ENCODE measurements around the gene TXNIP. TPM values are rescaled to one million over a fixed set of nuclear protein-coding genes. Genes with fewer than 3 reads are reported as not detected.
A peak's percentile ranks its signal among the peaks of the same experiment; 100 is the strongest.

TXNIP gene
- total and polyA plus RNA-seq, 2 of the 4 experiments (the other 2 are of a cell fraction): 36.4 to 77.2 TPM

DNA sequence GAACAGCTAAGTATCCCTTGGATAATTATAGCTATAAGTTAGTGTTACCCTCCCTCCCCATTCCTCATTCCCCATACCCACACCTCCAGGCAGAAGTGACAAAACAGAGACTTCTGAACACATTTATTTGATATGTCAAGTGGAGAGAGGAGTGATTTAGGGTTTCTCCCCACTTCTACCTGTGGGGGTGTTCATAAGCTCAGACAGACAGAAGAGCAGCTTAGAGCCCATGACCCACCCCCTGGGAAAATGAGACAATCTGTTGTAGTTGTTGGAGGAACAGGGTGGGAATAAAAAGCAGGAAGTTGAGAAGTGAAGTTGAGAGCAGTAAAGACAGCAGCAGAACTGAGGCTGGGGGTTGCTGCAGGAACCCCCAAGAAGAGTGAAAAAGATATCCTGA is 37.0 kb downstream of the TXNIP start:
- Histone ChIP-seq H4K91ac (ENCODE audit: insufficient read depth, low read depth, low read length) (no peak overlapping the region), H4K20me1 (ENCODE audit: insufficient read depth, low read length) (peaks cover 15% of the 10 kb centered on the region; the same call in 1 of the 2 replicates), H3K27ac (ENCODE audit: insufficient read depth, low read length) (no peak overlapping the region), H2BK5ac (ENCODE audit: low read depth, low read length, poor library complexity, severe bottlenecking) (no peak overlapping the region), H3K4me3 (ENCODE audit: insufficient read depth, low read depth, low read length) (no peak overlapping the region), H3K36me3 (ENCODE audit: control insufficient read depth, insufficient read depth, low read length) (no peaks in the 10 kb centered on the region), H4K8ac (ENCODE audit: low read depth in 2 of 2, low read length in 2 of 2) (no peak overlapping the region), H3K79me1 (ENCODE audit: low read depth in 1 of 2, low read length in 2 of 2) (peaks cover 21 to 66% of the 10 kb centered on the region in 2 experiments), H2BK20ac (ENCODE audit: low read depth, low read length) (no peak overlapping the region), H2AK9ac (replicated peaks; ENCODE audit: low read depth, low read length, poor library complexity) (no peak overlapping the region), H3K9ac (ENCODE audit: low read depth, low read length) (no peak overlapping the region), H4K5ac (ENCODE audit: low read depth, low read length) (no peak overlapping the region), H3K4me2 (ENCODE audit: low read depth, low read length) (no peak overlapping the region), H2BK120ac (ENCODE audit: low read depth, low read length) (no peak overlapping the region), H3K56ac (ENCODE audit: extremely low read depth, insufficient read depth, low read length) (no peak overlapping the region), H2AK5ac (ENCODE audit: low read depth, low read length) (0 out of 2 replicates have a peak overlapping the region, but pooled peaks have one; percentile 9), H3K9me3 (ENCODE audit: control insufficient read depth, insufficient read depth, low read length) (no peaks in the 10 kb centered on the region), H3K18ac (ENCODE audit: low read depth, low read length) (no peak overlapping the region), H3K23ac (ENCODE audit: low read depth, low read length) (no peak overlapping the region), H3K27me3 (ENCODE audit: control insufficient read depth, insufficient read depth, low read length) (no peaks in the 10 kb centered on the region), H2BK15ac (ENCODE audit: low read depth, low read length) (no peak overlapping the region), H3K9me1 (ENCODE audit: insufficient read depth, low read length) (peaks cover 22% of the 10 kb centered on the region), H2AFZ (replicated peaks; ENCODE audit: low read length, poor library complexity) (no peak overlapping the region), H3K14ac (replicated peaks; ENCODE audit: low read depth, low read length) (no peak overlapping the region), H3K4ac (ENCODE audit: low read depth, low read length) (no peak overlapping the region), H3K4me1 (ENCODE audit: control insufficient read depth, insufficient read depth, low read length) (peaks cover 30% of the 10 kb centered on the region)
- ChIA-PET CTCF (no interaction called here), POLR2A (ENCODE audit: unreplicated experiment) (no interaction called here)
- dilution Hi-C loops (cut with HindIII; ENCODE audit: low sequenced_read_pairs, unreplicated experiment): no loop called here
- intact Hi-C loops (cut with micrococcal nuclease): loop anchor here (5.0 to 10.0 kb wide), 2 partner anchors 65 to 102 kb away; partner anchors contain the start of gene PIAS3
- DNase-seq (no peak), ATAC-seq (ENCODE audit: low read depth) (no peak)
- TF ChIP-seq, protein P1, sequence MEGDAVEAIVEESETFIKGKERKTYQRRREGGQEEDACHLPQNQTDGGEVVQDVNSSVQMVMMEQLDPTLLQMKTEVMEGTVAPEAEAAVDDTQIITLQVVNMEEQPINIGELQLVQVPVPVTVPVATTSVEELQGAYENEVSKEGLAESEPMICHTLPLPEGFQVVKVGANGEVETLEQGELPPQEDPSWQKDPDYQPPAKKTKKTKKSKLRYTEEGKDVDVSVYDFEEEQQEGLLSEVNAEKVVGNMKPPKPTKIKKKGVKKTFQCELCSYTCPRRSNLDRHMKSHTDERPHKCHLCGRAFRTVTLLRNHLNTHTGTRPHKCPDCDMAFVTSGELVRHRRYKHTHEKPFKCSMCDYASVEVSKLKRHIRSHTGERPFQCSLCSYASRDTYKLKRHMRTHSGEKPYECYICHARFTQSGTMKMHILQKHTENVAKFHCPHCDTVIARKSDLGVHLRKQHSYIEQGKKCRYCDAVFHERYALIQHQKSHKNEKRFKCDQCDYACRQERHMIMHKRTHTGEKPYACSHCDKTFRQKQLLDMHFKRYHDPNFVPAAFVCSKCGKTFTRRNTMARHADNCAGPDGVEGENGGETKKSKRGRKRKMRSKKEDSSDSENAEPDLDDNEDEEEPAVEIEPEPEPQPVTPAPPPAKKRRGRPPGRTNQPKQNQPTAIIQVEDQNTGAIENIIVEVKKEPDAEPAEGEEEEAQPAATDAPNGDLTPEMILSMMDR (conservative IDR thresholded peaks at IDR 0.05; ENCODE audit: low read depth, low read length): no peak
- TF ChIP-seq, protein P2, sequence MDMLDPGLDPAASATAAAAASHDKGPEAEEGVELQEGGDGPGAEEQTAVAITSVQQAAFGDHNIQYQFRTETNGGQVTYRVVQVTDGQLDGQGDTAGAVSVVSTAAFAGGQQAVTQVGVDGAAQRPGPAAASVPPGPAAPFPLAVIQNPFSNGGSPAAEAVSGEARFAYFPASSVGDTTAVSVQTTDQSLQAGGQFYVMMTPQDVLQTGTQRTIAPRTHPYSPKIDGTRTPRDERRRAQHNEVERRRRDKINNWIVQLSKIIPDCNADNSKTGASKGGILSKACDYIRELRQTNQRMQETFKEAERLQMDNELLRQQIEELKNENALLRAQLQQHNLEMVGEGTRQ (IDR thresholded peaks at IDR 0.05; ENCODE audit: low read depth, low read length): no peak
- TF ChIP-seq RAD21 (IDR thresholded peaks at IDR 0.05; ENCODE audit: low read length) (no peak), MAZ (IDR thresholded peaks at IDR 0.05; ENCODE audit: borderline replicate concordance, low read depth, low read length) (no peak), RFX5 (IDR thresholded peaks at IDR 0.05; ENCODE audit: low read depth, low read length) (no peak), CEBPB (IDR thresholded peaks at IDR 0.05; ENCODE audit: low read depth, low read length) (no peak), SMC3 (IDR thresholded peaks at IDR 0.05; ENCODE audit: low read depth, low read length) (no peak), POLR2A (IDR thresholded peaks at IDR 0.05; ENCODE audit: low read depth, low read length) (no peak), ELK1 (IDR thresholded peaks at IDR 0.05; ENCODE audit: borderline replicate concordance, low read depth, low read length) (no peak), MAFK (IDR thresholded peaks at IDR 0.05; ENCODE audit: low read depth, low read length) (no peak), BHLHE40 (IDR thresholded peaks at IDR 0.05; ENCODE audit: low read depth, low read length) (no peak), RCOR1 (IDR thresholded peaks at IDR 0.05; ENCODE audit: insufficient replicate concordance, low read length) (no peak), FOS (IDR thresholded peaks at IDR 0.05; ENCODE audit: low read depth, low read length) (no peak), MXI1 (IDR thresholded peaks at IDR 0.05; ENCODE audit: borderline replicate concordance, low read depth, low read length) (no peak)
- no TSS peak for BruUV-seq (replicated peaks)
- in situ Hi-C loops (cut with MboI; ENCODE audit: low sequenced_read_pairs): no loop called here
